GM23338 (cell line): ENCODE data around the gene AHDC1. TPM values are rescaled to one million over a fixed set of nuclear protein-coding genes. Genes with fewer than 3 reads are reported as not detected.

Experiments used
- ATAC-seq: fragments of 200-7000 bp; cut with Tn5 transposase; 3 replicates; pipeline ENCODE4 v1.9.1; 2020
- DNase-seq: peaks from one replicate; pipeline ENCODE4 v3.0.0-alpha.2; 2015; ENCODE audit warnings: low spot score
- H2AFZ ChIP-seq: fragments of 200-600 bp; sonication (generic); 2 replicates; pipeline ENCODE4 v1.8.0; 2016; ENCODE audit warnings: antibody characterized with exemption, mild to moderate bottlenecking, moderate library complexity
- H3F3A ChIP-seq: fragments of 200-600 bp; sonication (generic); replicated peaks from 2 replicates; pipeline ENCODE4 v1.8.0; 2017; ENCODE audit warnings: antibody characterized with exemption, mixed run types, low read depth
- H3K27ac ChIP-seq: fragments of 200-600 bp; sonication (generic); 2 replicates; pipeline ENCODE4 v1.6.1; 2016; ENCODE audit warnings: low read depth
- H3K27me3 ChIP-seq: fragments of 200-600 bp; sonication (generic); 2 replicates; pipeline ENCODE4 v1.8.0; 2016; ENCODE audit warnings: mild to moderate bottlenecking, mixed run types, moderate library complexity; ENCODE audit not compliant: insufficient read depth
- H3K36me3 ChIP-seq: fragments of 200-600 bp; sonication (generic); 2 replicates; pipeline ENCODE4 v1.8.0; 2016; ENCODE audit warnings: mild to moderate bottlenecking; ENCODE audit not compliant: insufficient read depth
- H3K4me1 ChIP-seq: fragments of 200-600 bp; sonication (generic); 2 replicates; pipeline ENCODE4 v1.8.0; 2016; ENCODE audit warnings: mild to moderate bottlenecking, moderate library complexity; ENCODE audit not compliant: insufficient read depth
- H3K4me2 ChIP-seq: fragments of 200-600 bp; sonication (generic); 2 replicates; pipeline ENCODE4 v1.7.1; 2017; ENCODE audit warnings: mixed run types
- H3K4me3 ChIP-seq: fragments of 200-600 bp; sonication (generic); 2 replicates; pipeline ENCODE4 v1.6.1; 2016; ENCODE audit warnings: mixed run types
- H3K79me2 ChIP-seq: fragments of 200-600 bp; sonication (generic); replicated peaks from 2 replicates; pipeline ENCODE4 v1.8.0; 2017; ENCODE audit warnings: mild to moderate bottlenecking; ENCODE audit not compliant: insufficient read depth
- H3K9me2 ChIP-seq: fragments of 200-600 bp; sonication (generic); 2 replicates; pipeline ENCODE4 v1.8.0; 2017; ENCODE audit not compliant: insufficient read depth
- H4K20me1 ChIP-seq: fragments of 200-600 bp; sonication (generic); replicated peaks from 2 replicates; pipeline ENCODE4 v1.8.0; 2017; ENCODE audit warnings: mild to moderate bottlenecking; ENCODE audit not compliant: insufficient read depth
- H3K27ac Mint-ChIP-seq: 2 replicates; pipeline ENCODE4 v1.8.0; 2020; ENCODE audit warnings: inconsistent platforms, mild to moderate bottlenecking, moderate library complexity, mixed read lengths
- H3K27me3 Mint-ChIP-seq: 3 replicates; pipeline ENCODE4 v1.8.0; 2022; ENCODE audit warnings: low read depth, mild to moderate bottlenecking, moderate library complexity, mixed read lengths, inconsistent platforms; ENCODE audit not compliant: insufficient read depth, poor library complexity
- H3K36me3 Mint-ChIP-seq: 3 replicates; pipeline ENCODE4 v1.8.0; 2021; ENCODE audit warnings: low read depth, mild to moderate bottlenecking, inconsistent platforms, moderate library complexity, mixed read lengths
- H3K4me1 Mint-ChIP-seq: 3 replicates; pipeline ENCODE4 v1.8.0; 2020; ENCODE audit warnings: mild to moderate bottlenecking, inconsistent platforms, mixed read lengths
- H3K4me3 Mint-ChIP-seq: 3 replicates; pipeline ENCODE4 v1.8.0; 2021; ENCODE audit warnings: moderate library complexity, mild to moderate bottlenecking, inconsistent platforms, mixed read lengths
- H3K9me3 Mint-ChIP-seq: 3 replicates; pipeline ENCODE4 v1.8.0; 2020; ENCODE audit warnings: moderate library complexity, mild to moderate bottlenecking, inconsistent platforms, mixed read lengths
- CREB1 ChIP-seq: fragments of 250-450 bp; sonication (Bioruptor Pico); IDR thresholded peaks from 2 replicates; pipeline ENCODE4 v1.5.0; 2020; ENCODE audit warnings: low read depth, mild to moderate bottlenecking, moderate library complexity
- EZH2 ChIP-seq: fragments of 200-600 bp; sonication (generic); IDR thresholded peaks from one replicate; pipeline ENCODE4 v1.8.0; 2017; ENCODE audit warnings: antibody characterized with exemption, mild to moderate bottlenecking, low read depth; ENCODE audit not compliant: unreplicated experiment
- EZH2phosphoT487 ChIP-seq: fragments of 200-600 bp; sonication (generic); IDR thresholded peaks from one replicate; pipeline ENCODE4 v1.8.1; 2018; ENCODE audit warnings: antibody characterized with exemption; ENCODE audit not compliant: unreplicated experiment
- JUNB ChIP-seq: IDR thresholded peaks from one replicate; pipeline ENCODE4 v1.6.1; 2016; ENCODE audit warnings: antibody characterized with exemption; ENCODE audit not compliant: unreplicated experiment
- NANOG ChIP-seq: IDR thresholded peaks from 2 replicates; pipeline ENCODE4 v1.6.1; 2016; ENCODE audit warnings: antibody characterized with exemption, borderline replicate concordance
- POLR2AphosphoS5 ChIP-seq: IDR thresholded peaks from 2 replicates; pipeline ENCODE4 v1.6.1; 2016; ENCODE audit warnings: antibody characterized with exemption, low read depth
- STAT1 ChIP-seq: IDR thresholded peaks from one replicate; pipeline ENCODE4 v1.6.1; 2016; ENCODE audit warnings: antibody characterized with exemption; ENCODE audit not compliant: unreplicated experiment
- ZNF114 ChIP-seq: fragments of 250-450 bp; sonication (Bioruptor Pico); IDR thresholded peaks from 2 replicates; pipeline ENCODE4 v1.5.0; 2020; ENCODE audit warnings: mild to moderate bottlenecking, moderate library complexity
- ZNF331 ChIP-seq: fragments of 250-450 bp; sonication (Bioruptor Pico); IDR thresholded peaks from 2 replicates; pipeline ENCODE4 v1.5.0; 2020; ENCODE audit warnings: low read depth, mild to moderate bottlenecking, moderate library complexity
- polyA plus RNA-seq: library from polyadenylated mRNA; unstranded; fragments of >200 nt; fragmentation: Nextera tagmentation; extraction: Ambion mirVana; gene quantifications from 2 replicates; pipeline ENCODE4 v1.2.1, GENCODE V29; 2016
- total RNA-seq: library from RNA; depleted of rRNA; stranded (reverse); fragments of >200 nt; shearing (Covaris generic); gene quantifications from 2 replicates; pipeline ENCODE4 v1.2.3, GENCODE V29; 2014
- TF ChIP-seq, protein P1 (sequence below): IDR thresholded peaks from one replicate; pipeline ENCODE4 v1.6.1; 2018; ENCODE audit warnings: antibody characterized with exemption; ENCODE audit not compliant: unreplicated experiment
- TF ChIP-seq, protein P2 (sequence below), 2 experiments: fragments of 200-600 bp in 1 of 2; sonication (generic) in 1 of 2; conservative IDR thresholded peaks; 2 replicates each; pipeline versions ENCODE4 v1.5.1 to v1.6.1; 2016 to 2017; ENCODE audit warnings: antibody characterized with exemption in 2 of 2, low read depth in 2 of 2, mild to moderate bottlenecking in 2 of 2, moderate library complexity in 1 of 2
- TF ChIP-seq, protein P3 (sequence below): fragments of 250-450 bp; sonication (Bioruptor Pico); IDR thresholded peaks from 2 replicates; pipeline ENCODE4 v1.5.0; 2020; ENCODE audit warnings: mild to moderate bottlenecking, moderate library complexity
- TF ChIP-seq, protein P4 (sequence below): IDR thresholded peaks from 2 replicates; pipeline ENCODE4 v1.6.1; 2016; ENCODE audit warnings: antibody characterized with exemption

Gene AHDC1
- total and polyA plus RNA-seq, 2 experiments from 2014 or later = 8.3 to 22.2 TPM

DNA sequence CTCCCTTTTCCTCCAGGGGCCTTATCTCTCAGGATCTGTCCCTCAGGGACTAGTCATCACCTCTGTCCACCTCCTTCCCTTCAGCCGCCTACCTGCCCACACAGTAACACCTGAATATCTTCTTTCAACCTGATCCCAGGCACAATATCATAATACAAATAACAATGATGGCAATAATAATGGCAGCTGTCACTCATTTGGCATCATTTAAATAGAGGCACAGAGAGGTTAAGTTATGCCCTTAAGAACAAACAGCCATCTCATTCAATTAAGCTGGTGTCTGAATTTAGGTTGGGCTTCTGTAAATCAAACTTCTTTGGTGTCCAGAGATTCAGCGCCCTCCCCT, 47.5 kb downstream of the AHDC1 start:
- Mint-ChIP-seq H3K4me3 (no peak overlapping the region; the same call in 2 of the 3 replicates), H3K9me3 (no peaks in the 10 kb centered on the region), H3K27me3 (peaks cover 16% of the 10 kb centered on the region), H3K36me3 (peaks cover 5% of the 10 kb centered on the region; the same call in 2 of the 3 replicates), H3K27ac (0 out of 2 replicates have a peak overlapping the region, but pooled peaks have one; percentile 12), H3K4me1 (peaks cover 49% of the 10 kb centered on the region)
- Histone ChIP-seq H3K27me3 (no peaks in the 10 kb centered on the region), H4K20me1 (no peaks in the 10 kb centered on the region), H3K9me2 (no peaks in the 10 kb centered on the region), H3K4me3 (0 out of 2 replicates have a peak overlapping the region, but pooled peaks have one; percentile 46), H3K79me2 (no peaks in the 10 kb centered on the region), H2AFZ (no peak overlapping the region), H3F3A (peaks cover 30% of the 10 kb centered on the region), H3K36me3 (no peaks in the 10 kb centered on the region), H3K27ac (no peak overlapping the region), H3K4me1 (peaks cover 40% of the 10 kb centered on the region), H3K4me2 (peak overlapping the region; percentile 76; the same call in 1 of the 2 replicates)
- DNase-seq (no peak), ATAC-seq (no peak)
- no peak for TF ChIP-seq ZNF331
- no peak for TF ChIP-seq CREB1 (CRISPR knock-in tag)
- TF ChIP-seq STAT1 = no peak
- TF ChIP-seq NANOG = no peak
- TF ChIP-seq, protein P1, sequence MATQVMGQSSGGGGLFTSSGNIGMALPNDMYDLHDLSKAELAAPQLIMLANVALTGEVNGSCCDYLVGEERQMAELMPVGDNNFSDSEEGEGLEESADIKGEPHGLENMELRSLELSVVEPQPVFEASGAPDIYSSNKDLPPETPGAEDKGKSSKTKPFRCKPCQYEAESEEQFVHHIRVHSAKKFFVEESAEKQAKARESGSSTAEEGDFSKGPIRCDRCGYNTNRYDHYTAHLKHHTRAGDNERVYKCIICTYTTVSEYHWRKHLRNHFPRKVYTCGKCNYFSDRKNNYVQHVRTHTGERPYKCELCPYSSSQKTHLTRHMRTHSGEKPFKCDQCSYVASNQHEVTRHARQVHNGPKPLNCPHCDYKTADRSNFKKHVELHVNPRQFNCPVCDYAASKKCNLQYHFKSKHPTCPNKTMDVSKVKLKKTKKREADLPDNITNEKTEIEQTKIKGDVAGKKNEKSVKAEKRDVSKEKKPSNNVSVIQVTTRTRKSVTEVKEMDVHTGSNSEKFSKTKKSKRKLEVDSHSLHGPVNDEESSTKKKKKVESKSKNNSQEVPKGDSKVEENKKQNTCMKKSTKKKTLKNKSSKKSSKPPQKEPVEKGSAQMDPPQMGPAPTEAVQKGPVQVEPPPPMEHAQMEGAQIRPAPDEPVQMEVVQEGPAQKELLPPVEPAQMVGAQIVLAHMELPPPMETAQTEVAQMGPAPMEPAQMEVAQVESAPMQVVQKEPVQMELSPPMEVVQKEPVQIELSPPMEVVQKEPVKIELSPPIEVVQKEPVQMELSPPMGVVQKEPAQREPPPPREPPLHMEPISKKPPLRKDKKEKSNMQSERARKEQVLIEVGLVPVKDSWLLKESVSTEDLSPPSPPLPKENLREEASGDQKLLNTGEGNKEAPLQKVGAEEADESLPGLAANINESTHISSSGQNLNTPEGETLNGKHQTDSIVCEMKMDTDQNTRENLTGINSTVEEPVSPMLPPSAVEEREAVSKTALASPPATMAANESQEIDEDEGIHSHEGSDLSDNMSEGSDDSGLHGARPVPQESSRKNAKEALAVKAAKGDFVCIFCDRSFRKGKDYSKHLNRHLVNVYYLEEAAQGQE = no peak
- no peak for TF ChIP-seq EZH2
- TF ChIP-seq, protein P2, sequence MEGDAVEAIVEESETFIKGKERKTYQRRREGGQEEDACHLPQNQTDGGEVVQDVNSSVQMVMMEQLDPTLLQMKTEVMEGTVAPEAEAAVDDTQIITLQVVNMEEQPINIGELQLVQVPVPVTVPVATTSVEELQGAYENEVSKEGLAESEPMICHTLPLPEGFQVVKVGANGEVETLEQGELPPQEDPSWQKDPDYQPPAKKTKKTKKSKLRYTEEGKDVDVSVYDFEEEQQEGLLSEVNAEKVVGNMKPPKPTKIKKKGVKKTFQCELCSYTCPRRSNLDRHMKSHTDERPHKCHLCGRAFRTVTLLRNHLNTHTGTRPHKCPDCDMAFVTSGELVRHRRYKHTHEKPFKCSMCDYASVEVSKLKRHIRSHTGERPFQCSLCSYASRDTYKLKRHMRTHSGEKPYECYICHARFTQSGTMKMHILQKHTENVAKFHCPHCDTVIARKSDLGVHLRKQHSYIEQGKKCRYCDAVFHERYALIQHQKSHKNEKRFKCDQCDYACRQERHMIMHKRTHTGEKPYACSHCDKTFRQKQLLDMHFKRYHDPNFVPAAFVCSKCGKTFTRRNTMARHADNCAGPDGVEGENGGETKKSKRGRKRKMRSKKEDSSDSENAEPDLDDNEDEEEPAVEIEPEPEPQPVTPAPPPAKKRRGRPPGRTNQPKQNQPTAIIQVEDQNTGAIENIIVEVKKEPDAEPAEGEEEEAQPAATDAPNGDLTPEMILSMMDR (conservative IDR thresholded peaks at IDR 0.05; ENCODE audit: low read depth in 2 of 2) = no peak
- no peak for TF ChIP-seq JUNB
- TF ChIP-seq, protein P3, sequence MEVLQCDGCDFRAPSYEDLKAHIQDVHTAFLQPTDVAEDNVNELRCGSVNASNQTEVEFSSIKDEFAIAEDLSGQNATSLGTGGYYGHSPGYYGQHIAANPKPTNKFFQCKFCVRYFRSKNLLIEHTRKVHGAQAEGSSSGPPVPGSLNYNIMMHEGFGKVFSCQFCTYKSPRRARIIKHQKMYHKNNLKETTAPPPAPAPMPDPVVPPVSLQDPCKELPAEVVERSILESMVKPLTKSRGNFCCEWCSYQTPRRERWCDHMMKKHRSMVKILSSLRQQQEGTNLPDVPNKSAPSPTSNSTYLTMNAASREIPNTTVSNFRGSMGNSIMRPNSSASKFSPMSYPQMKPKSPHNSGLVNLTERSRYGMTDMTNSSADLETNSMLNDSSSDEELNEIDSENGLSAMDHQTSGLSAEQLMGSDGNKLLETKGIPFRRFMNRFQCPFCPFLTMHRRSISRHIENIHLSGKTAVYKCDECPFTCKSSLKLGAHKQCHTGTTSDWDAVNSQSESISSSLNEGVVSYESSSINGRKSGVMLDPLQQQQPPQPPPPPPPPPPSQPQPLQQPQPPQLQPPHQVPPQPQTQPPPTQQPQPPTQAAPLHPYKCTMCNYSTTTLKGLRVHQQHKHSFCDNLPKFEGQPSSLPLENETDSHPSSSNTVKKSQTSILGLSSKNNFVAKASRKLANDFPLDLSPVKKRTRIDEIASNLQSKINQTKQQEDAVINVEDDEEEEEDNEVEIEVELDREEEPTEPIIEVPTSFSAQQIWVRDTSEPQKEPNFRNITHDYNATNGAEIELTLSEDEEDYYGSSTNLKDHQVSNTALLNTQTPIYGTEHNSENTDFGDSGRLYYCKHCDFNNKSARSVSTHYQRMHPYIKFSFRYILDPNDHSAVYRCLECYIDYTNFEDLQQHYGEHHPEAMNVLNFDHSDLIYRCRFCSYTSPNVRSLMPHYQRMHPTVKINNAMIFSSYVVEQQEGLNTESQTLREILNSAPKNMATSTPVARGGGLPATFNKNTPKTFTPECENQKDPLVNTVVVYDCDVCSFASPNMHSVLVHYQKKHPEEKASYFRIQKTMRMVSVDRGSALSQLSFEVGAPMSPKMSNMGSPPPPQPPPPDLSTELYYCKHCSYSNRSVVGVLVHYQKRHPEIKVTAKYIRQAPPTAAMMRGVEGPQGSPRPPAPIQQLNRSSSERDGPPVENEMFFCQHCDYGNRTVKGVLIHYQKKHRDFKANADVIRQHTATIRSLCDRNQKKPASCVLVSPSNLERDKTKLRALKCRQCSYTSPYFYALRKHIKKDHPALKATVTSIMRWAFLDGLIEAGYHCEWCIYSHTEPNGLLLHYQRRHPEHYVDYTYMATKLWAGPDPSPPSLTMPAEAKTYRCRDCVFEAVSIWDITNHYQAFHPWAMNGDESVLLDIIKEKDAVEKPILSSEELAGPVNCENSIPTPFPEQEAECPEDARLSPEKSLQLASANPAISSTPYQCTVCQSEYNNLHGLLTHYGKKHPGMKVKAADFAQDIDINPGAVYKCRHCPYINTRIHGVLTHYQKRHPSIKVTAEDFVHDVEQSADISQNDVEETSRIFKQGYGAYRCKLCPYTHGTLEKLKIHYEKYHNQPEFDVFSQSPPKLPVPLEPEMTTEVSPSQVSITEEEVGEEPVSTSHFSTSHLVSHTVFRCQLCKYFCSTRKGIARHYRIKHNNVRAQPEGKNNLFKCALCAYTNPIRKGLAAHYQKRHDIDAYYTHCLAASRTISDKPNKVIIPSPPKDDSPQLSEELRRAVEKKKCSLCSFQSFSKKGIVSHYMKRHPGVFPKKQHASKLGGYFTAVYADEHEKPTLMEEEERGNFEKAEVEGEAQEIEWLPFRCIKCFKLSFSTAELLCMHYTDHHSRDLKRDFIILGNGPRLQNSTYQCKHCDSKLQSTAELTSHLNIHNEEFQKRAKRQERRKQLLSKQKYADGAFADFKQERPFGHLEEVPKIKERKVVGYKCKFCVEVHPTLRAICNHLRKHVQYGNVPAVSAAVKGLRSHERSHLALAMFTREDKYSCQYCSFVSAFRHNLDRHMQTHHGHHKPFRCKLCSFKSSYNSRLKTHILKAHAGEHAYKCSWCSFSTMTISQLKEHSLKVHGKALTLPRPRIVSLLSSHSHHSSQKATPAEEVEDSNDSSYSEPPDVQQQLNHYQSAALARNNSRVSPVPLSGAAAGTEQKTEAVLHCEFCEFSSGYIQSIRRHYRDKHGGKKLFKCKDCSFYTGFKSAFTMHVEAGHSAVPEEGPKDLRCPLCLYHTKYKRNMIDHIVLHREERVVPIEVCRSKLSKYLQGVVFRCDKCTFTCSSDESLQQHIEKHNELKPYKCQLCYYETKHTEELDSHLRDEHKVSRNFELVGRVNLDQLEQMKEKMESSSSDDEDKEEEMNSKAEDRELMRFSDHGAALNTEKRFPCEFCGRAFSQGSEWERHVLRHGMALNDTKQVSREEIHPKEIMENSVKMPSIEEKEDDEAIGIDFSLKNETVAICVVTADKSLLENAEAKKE = no peak
- no peak for TF ChIP-seq POLR2AphosphoS5
- TF ChIP-seq, protein P4, sequence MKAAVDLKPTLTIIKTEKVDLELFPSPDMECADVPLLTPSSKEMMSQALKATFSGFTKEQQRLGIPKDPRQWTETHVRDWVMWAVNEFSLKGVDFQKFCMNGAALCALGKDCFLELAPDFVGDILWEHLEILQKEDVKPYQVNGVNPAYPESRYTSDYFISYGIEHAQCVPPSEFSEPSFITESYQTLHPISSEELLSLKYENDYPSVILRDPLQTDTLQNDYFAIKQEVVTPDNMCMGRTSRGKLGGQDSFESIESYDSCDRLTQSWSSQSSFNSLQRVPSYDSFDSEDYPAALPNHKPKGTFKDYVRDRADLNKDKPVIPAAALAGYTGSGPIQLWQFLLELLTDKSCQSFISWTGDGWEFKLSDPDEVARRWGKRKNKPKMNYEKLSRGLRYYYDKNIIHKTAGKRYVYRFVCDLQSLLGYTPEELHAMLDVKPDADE = no peak
- no peak for TF ChIP-seq ZNF114 (CRISPR knock-in tag)
- no peak for TF ChIP-seq EZH2phosphoT487
